H54 (cell line): Measurements from ENCODE around the gene MRTFA.
A peak's percentile ranks its signal among the peaks of the same experiment; 100 is the strongest.
"Not testable (repeated sequence)": the region's sequence is repeated elsewhere in the genome, so short reads cannot be mapped to it uniquely, and the experiment has no call there.

Experiments used
- DNase-seq: peaks from one replicate; pipeline ENCODE4 v3.0.0; 2011; ENCODE audit warnings: low spot score, mixed read lengths; ENCODE audit not compliant: insufficient read length
- FAIRE-seq: peaks from 3 replicates; lab custom pipeline; 2011; peaks lifted over from hg19 to GRCh38; lab: Jason Lieb, UNC
- POLR2A ChIP-seq: IDR thresholded peaks from 2 replicates; pipeline ENCODE4 v1.6.1; 2011; ENCODE audit warnings: low read depth, mild to moderate bottlenecking, low read length

Gene MRTFA

DNA sequence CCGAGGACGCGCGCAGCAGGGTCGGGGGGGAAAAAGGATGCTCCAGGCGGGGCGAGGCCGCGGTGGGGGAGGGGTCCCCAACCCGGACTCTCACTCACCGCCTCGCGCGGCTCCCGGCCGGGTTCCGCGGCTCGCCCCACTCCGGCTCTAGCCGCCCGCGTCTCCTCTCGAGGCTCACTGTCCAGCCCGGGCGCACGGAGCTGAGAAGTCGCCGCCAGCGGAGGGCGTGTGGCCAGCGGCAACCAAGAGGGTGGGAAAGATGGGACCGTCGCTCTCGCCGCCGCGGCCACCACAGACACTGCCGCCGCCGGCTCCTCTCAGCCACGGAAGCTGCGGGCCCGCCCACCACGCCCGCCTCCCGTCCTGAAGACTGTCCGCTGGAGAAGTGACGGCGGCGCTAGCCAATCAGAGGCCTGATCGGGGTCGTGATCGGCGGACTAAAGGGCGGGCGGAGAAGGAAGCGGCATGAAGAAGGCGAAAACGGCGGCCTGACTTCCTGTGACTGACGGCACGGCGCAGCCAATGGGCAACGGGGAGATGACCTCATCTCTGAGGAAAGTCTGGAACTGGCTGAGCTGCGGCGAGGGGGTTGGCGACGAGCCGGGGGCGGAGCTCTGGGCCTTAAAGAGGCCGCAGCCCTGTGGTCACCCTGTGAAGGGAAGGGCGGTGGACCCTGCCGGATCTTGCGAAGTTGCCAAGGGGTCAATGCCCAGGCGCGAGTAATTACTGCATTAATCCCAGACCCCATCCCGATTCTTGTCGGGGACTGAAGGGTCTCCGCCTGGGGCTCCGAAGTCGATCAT is at the start of gene MRTFA:
Gene MRTFA (minus strand): TSS at position 340 of the 803 bp plus-strand sequence.
- TF ChIP-seq POLR2A = peak; percentile 94
- FAIRE-seq = peak; percentile 89
- DNase-seq = peak; percentile 76

DNA sequence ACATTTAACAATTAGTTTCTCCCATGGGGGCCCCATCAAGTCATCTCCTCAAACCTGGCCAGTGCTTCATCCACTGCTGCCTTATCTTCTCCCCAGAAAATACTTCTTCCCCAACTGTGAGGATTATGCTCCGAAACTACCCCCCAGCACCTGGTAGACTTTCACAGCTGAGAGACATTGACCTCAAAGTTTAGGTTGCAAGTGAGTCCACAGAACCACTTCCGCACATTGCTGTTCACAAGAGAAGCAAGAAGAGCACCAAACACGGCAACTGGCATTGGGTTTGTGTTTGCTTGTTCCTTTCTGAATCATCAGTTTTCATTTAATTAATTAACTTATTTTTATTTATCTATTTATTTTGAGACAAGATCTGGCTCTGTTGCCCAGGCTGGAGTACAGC is 48.9 kb upstream of the MRTFA start:
- FAIRE-seq = no peak
- no peak for DNase-seq
- TF ChIP-seq POLR2A = no peak

- FAIRE-seq (no peak), DNase-seq (no peak)
- no peak for TF ChIP-seq POLR2A
These were observed 48.2 kb upstream of the MRTFA start for GRCh38 chr22:40684728-40685127.

- DNase-seq = no peak
- no peak for TF ChIP-seq POLR2A
- no peak for FAIRE-seq
These were observed 44.9 kb upstream of the MRTFA start for GRCh38 chr22:40681451-40681850.

DNA sequence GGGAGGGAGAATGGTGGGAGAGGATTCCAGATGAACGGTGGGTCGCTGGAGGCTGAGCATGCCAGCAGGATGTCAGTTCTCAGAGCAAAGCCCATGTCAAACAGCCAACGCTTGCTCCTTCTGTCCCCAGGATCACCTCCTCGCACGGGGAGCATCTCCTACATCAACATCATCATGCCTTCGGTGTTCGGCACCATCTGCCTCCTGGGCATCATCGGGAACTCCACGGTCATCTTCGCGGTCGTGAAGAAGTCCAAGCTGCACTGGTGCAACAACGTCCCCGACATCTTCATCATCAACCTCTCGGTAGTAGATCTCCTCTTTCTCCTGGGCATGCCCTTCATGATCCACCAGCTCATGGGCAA is 44.3 kb upstream of the MRTFA start:
- FAIRE-seq (no peak), DNase-seq (no peak)
- TF ChIP-seq POLR2A = no peak

GRCh38 chr22:40679964-40680818 is 43.7 kb upstream of the MRTFA start:
- no peak for TF ChIP-seq POLR2A
- no peak for FAIRE-seq
- no peak for DNase-seq

GRCh38 chr22:40679249-40679963 is 42.9 kb upstream of the MRTFA start, which contains the start of gene MCHR1:
TSS of gene MCHR1 (plus strand) at chr22:40679484. CDS start at chr22:40679653, 169 bp downstream.
- DNase-seq = no peak
- FAIRE-seq = no peak
- TF ChIP-seq POLR2A = no peak

DNA sequence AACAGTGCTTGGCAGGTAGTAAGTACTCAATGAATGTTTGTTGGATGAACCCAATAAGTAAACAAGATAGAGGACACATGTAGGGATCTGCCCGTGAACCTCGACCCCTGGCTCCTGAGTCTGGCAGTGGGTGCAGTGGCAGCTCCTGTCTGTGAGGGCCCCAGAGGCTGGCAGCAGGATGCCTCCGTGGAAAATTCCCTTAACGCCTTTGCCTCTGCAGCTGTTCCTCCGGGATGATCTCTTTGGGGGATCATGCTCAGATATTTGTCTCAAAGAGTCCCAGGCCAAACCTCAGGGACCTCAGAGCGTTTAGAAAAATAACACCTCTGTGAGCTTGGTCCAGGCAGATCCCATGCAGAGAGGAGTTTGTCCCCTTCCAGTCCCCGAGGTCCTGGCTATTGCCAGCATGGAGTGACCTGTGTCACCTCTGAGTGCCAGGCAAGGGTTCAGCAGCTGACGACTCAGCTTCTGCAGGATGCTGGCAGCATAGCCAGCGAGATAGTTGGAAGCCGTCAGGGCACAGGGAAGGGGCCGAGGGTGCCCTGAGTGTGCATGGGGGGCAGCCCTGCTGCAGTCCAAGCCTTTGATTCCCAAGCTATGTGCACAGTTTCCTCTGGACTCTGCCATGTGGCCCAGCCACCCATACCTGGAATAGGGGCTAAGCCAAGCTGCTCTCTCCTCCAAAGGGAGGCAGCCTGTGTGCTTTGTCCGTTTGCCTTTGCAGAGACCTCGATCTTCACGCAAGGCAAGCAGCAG is 42.2 kb upstream of the MRTFA start:
- FAIRE-seq (no peak), DNase-seq (no peak)
- TF ChIP-seq POLR2A = no peak

DNA sequence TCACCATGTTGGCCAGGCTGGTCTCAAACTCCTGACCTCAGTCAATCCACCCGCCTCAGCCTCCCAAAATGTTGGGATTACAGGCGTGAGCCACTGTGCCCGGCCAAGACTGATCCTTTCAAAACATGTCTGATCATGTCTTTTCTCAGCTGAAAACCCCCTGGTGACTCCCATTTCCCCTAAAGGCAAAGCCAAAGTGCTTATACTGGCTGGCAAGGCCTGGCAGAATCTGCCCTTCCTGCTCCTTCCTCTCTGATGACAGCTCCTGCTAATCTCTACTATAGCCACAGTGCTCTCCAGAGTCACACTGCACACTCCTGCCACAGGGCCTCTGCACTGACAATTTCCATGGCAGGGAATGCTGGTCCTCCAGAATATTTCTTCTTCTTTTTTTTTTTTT is 40.1 kb upstream of the MRTFA start:
- DNase-seq (no peak), FAIRE-seq (no peak)
- no peak for TF ChIP-seq POLR2A

- DNase-seq = not testable (repeated sequence)
These were observed 39.6 kb upstream of the MRTFA start for GRCh38 chr22:40676166-40676565.

DNA sequence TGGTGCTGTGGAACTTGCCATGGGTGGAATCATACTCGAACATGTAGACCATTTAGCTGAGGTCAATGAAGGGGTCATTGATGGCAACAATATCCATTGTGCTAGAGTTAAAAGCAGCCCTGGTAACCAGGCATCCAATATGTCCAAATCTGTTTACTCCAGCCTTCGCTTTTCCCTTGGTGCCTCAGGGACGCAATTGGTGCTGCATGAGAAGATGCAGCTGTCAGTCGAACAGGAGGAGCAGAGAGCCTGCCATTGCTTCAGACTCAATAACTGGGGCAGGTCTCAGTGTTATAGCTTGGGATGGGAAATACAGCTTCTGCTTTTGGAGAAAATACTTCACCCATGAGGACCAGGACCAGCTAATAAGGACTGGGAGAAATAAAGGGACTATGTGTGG is 37.8 kb upstream of the MRTFA start:
- FAIRE-seq = no peak
- TF ChIP-seq POLR2A = no peak
- no peak for DNase-seq

More at GRCh38 chr22:40676166-40676565, 39.6 kb upstream of the MRTFA start:
- not testable (repeated sequence) for FAIRE-seq

GRCh38 chr22:40673017-40673416 is 36.5 kb upstream of the MRTFA start:
- TF ChIP-seq POLR2A = no peak
- DNase-seq = no peak
- FAIRE-seq = no peak

- no peak for DNase-seq
- TF ChIP-seq POLR2A = no peak
- FAIRE-seq = no peak
These were observed 35.4 kb upstream of the MRTFA start for GRCh38 chr22:40671796-40672360.
